ENCODE data around the gene CASZ1. TPM values are rescaled to one million over a fixed set of nuclear protein-coding genes. Genes with fewer than 3 reads are reported as not detected.

CASZ1 gene
- total and polyA plus RNA-seq, 2 donors from 2014 or later = 10.1 to 33.0 TPM

DNA sequence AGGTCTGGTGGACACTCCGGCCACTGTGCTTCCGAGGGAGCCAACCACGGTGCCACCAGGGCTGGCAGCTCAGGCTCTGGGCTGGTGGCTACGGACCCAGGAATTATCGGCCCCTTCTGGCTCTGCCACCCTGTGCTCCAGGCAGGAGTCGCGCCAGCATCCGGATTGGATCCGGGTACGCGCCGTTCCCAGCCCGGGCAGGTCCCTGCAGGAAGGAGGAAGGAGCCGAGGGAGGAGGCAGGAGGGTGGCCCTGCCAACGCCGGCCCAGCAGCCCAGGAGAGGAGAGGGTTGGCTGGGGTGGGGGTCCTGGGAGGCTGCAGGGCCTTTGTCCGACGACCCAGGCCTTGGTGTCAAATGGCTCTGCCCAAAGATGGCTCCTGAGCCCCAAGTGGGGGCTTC is 160.5 kb downstream of the CASZ1 start:
- Histone ChIP-seq H3K9ac (ENCODE audit: low read length in 3 of 3) (no peak overlapping the region), H3K4me3 (ENCODE audit: low read length in 3 of 3) (no peak overlapping the region), H3K9me3 (ENCODE audit: control insufficient read depth in 2 of 3, insufficient read depth in 1 of 3, low read length in 3 of 3) (no peaks in the 10 kb centered on the region), H3K36me3 (ENCODE audit: control insufficient read depth in 2 of 3, insufficient read depth in 3 of 3, low read length in 3 of 3) (no peaks in the 10 kb centered on the region), H3K4me1 (ENCODE audit: control insufficient read depth in 2 of 3, insufficient read depth in 2 of 3, low read depth in 1 of 3, low read length in 3 of 3) (peaks cover 0 to 6% (median 0%) of the 10 kb centered on the region in 3 donors), H3K27me3 (ENCODE audit: control insufficient read depth, insufficient read depth, low read length) (no peaks in the 10 kb centered on the region), H3K27ac (ENCODE audit: low read depth in 2 of 2, low read length in 2 of 2) (no peak overlapping the region)
- DNase-seq = no peak
- intact Hi-C loops (cut with DNase I) = no loop called here
- FAIRE-seq = no peak
- TF ChIP-seq, protein P1, sequence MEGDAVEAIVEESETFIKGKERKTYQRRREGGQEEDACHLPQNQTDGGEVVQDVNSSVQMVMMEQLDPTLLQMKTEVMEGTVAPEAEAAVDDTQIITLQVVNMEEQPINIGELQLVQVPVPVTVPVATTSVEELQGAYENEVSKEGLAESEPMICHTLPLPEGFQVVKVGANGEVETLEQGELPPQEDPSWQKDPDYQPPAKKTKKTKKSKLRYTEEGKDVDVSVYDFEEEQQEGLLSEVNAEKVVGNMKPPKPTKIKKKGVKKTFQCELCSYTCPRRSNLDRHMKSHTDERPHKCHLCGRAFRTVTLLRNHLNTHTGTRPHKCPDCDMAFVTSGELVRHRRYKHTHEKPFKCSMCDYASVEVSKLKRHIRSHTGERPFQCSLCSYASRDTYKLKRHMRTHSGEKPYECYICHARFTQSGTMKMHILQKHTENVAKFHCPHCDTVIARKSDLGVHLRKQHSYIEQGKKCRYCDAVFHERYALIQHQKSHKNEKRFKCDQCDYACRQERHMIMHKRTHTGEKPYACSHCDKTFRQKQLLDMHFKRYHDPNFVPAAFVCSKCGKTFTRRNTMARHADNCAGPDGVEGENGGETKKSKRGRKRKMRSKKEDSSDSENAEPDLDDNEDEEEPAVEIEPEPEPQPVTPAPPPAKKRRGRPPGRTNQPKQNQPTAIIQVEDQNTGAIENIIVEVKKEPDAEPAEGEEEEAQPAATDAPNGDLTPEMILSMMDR (IDR thresholded peaks at IDR 0.05; ENCODE audit: borderline replicate concordance, extremely low read depth, insufficient read depth) = no peak

DNA sequence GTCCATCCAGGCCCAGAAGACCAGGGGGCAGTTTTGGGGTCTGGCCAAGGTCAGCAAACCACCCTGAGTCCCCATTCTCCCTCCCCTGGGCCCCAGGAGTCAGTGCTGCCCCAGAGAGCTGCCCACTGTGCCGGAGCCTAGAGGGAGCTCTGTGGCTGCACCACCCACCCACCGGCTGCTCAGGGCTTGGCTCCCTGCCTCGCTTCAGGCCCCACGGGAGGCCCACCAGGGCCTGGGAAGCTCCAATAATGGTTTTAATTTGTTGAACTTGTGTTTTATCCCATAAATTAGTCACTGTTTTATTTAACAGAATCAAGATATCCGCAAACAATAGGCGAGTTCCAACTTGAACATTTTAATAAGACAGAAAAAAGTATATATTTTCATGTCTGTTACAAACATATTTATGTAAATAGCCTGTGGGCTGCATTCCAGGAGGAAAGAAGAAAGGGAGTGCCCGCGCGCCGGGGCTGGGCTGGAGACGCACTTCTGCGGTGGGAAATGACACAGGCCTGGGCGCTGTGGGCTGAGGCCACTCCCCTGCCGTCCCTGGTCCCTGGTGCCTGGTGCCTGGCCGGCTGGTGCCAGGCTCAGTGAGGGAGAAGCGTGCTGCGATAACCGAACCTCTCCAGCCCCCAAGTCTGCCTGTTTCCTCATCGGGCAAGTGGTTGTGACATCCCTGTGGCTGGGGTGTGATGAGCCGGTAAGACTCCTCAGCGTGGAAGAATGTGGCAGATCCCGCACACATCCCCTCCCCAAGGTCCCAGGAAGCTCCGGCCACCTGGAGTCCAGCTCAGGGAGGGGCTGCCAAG is 161.2 kb downstream of the CASZ1 start:
- Histone ChIP-seq H3K4me3 (ENCODE audit: low read length in 3 of 3) (no peak overlapping the region), H3K9me3 (ENCODE audit: control insufficient read depth in 2 of 3, insufficient read depth in 1 of 3, low read length in 3 of 3) (no peaks in the 10 kb centered on the region)

DNA sequence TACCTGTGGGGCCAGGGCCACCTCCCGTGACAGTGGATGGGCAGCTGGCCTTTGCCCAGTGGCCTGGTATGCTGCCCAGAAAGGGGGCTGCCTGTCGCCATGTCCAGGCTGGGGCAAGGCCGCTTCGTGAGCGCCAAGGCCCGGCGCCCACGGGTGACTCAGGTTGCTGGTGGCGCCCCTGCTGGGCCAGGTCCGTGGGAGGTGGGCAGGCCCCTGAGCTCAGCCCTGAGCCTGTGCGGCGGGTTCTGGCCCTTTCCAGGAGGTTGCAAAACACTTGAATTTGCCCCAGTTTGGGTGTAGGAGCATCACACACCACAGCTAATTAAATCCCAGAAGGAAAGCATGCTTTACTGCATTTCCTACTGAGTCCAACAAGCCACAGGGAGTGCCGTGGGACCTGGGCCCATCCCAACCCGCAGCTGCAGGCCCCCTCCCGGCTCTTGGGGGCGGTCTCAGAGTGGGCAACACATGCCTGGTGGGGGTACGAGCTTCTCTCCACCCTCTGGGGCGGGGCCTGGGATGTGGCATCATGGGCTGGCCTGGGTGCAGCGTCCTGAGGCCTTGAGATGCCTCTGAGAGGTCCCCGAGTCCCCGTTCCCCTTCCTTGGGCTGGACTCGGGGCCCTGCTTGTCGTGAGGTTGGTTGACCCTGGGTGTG is 161.9 kb downstream of the CASZ1 start:
- Histone ChIP-seq H3K27me3 (ENCODE audit: control insufficient read depth, insufficient read depth, low read length) (no peaks in the 10 kb centered on the region), H3K4me1 (ENCODE audit: control insufficient read depth in 2 of 3, insufficient read depth in 2 of 3, low read depth in 1 of 3, low read length in 3 of 3) (peaks cover 0 to under 1% (median 0%) of the 10 kb centered on the region in 3 donors), H3K27ac (ENCODE audit: low read depth in 2 of 2, low read length in 2 of 2) (no peak overlapping the region), H3K9ac (ENCODE audit: low read length in 3 of 3) (no peak overlapping the region), H3K9me3 (ENCODE audit: control insufficient read depth in 2 of 3, insufficient read depth in 1 of 3, low read length in 3 of 3) (no peaks in the 10 kb centered on the region), H3K4me3 (ENCODE audit: low read length in 3 of 3) (no peak overlapping the region), H3K36me3 (ENCODE audit: control insufficient read depth in 2 of 3, insufficient read depth in 3 of 3, low read length in 3 of 3) (no peaks in the 10 kb centered on the region)
- FAIRE-seq (no peak), DNase-seq (peak in 1 of 5 donors; percentile 54)
- intact Hi-C loops (cut with DNase I) = no loop called here
- TF ChIP-seq, protein P1 (IDR thresholded peaks at IDR 0.05; ENCODE audit: borderline replicate concordance, extremely low read depth, insufficient read depth) = no peak

More for the DNA sequence above, 161.2 kb downstream of the CASZ1 start:
- Histone ChIP-seq H3K9ac (ENCODE audit: low read length in 3 of 3) (no peak overlapping the region), H3K27me3 (ENCODE audit: control insufficient read depth, insufficient read depth, low read length) (no peaks in the 10 kb centered on the region), H3K27ac (ENCODE audit: low read depth in 2 of 2, low read length in 2 of 2) (no peak overlapping the region), H3K4me1 (ENCODE audit: control insufficient read depth in 2 of 3, insufficient read depth in 2 of 3, low read depth in 1 of 3, low read length in 3 of 3) (no peaks in the 10 kb centered on the region), H3K36me3 (ENCODE audit: control insufficient read depth in 2 of 3, insufficient read depth in 3 of 3, low read length in 3 of 3) (no peaks in the 10 kb centered on the region)
- DNase-seq = peak in 1 of 5 donors; percentile 44
- no peak for FAIRE-seq
- intact Hi-C loops (cut with DNase I) = no loop called here
- TF ChIP-seq, protein P1 (IDR thresholded peaks at IDR 0.05; ENCODE audit: borderline replicate concordance, extremely low read depth, insufficient read depth) = no peak
